ENCODE measurements around the gene CCNT1. TPM values are rescaled to one million over a fixed set of nuclear protein-coding genes. Genes with fewer than 3 reads are reported as not detected.

CCNT1 gene
- total and polyA plus RNA-seq, 2 of the 4 experiments (the other 2 are of a cell fraction), result 9.0 to 74.0 TPM

GRCh38 chr12:48681399-48681709 is 35.2 kb downstream of the CCNT1 start (continued):
- TF ChIP-seq CTCF (conservative IDR thresholded peaks at IDR 0.05; ENCODE audit: low read depth, low read length) (no peak), MAFK (IDR thresholded peaks at IDR 0.05; ENCODE audit: low read depth, low read length) (no peak), CEBPB (IDR thresholded peaks at IDR 0.05; ENCODE audit: low read depth, low read length) (no peak)

- Histone ChIP-seq H3K4me1 (ENCODE audit: control insufficient read depth, insufficient read depth, low read length) (peaks cover 4% of the 10 kb centered on the region), H2BK20ac (ENCODE audit: low read depth, low read length) (no peak overlapping the region), H4K8ac (ENCODE audit: low read depth in 2 of 2, low read length in 2 of 2) (no peak overlapping the region), H4K20me1 (ENCODE audit: insufficient read depth, low read length) (peaks cover 48% of the 10 kb centered on the region), H2BK15ac (ENCODE audit: low read depth, low read length) (no peak overlapping the region), H3K27ac (ENCODE audit: insufficient read depth, low read length) (no peak overlapping the region), H2BK120ac (ENCODE audit: low read depth, low read length) (no peak overlapping the region), H3K4me3 (ENCODE audit: insufficient read depth, low read depth, low read length) (peak overlapping the region; percentile 88), H3K9me3 (ENCODE audit: control insufficient read depth, insufficient read depth, low read length) (no peaks in the 10 kb centered on the region), H4K5ac (ENCODE audit: low read depth, low read length) (no peak overlapping the region), H3K14ac (replicated peaks; ENCODE audit: low read depth, low read length) (no peak overlapping the region), H2BK5ac (ENCODE audit: low read depth, low read length, poor library complexity, severe bottlenecking) (no peak overlapping the region), H3K56ac (ENCODE audit: extremely low read depth, insufficient read depth, low read length) (no peak overlapping the region), H3K36me3 (ENCODE audit: control insufficient read depth, insufficient read depth, low read length) (peaks cover 19% of the 10 kb centered on the region), H3K4me2 (ENCODE audit: low read depth, low read length) (peak overlapping the region; percentile 88), H3K9me1 (ENCODE audit: insufficient read depth, low read length) (peaks cover 9% of the 10 kb centered on the region), H2AFZ (replicated peaks; ENCODE audit: low read length, poor library complexity) (no peak overlapping the region), H4K91ac (ENCODE audit: insufficient read depth, low read depth, low read length) (no peak overlapping the region), H3K9ac (ENCODE audit: low read depth, low read length) (peak overlapping the region; percentile 97; the same call in 1 of the 2 replicates), H3K79me1 (ENCODE audit: low read depth in 1 of 2, low read length in 2 of 2) (peaks cover 20 to 40% of the 10 kb centered on the region in 2 experiments), H2AK9ac (replicated peaks; ENCODE audit: low read depth, low read length, poor library complexity) (no peak overlapping the region), H3K23ac (ENCODE audit: low read depth, low read length) (peak overlapping the region; percentile 95; the same call in 1 of the 2 replicates), H3K18ac (ENCODE audit: low read depth, low read length) (no peak overlapping the region), H3K27me3 (ENCODE audit: control insufficient read depth, insufficient read depth, low read length) (no peaks in the 10 kb centered on the region), H2AK5ac (ENCODE audit: low read depth, low read length) (no peak overlapping the region), H3K4ac (ENCODE audit: low read depth, low read length) (no peak overlapping the region)
- ATAC-seq (ENCODE audit: low read depth) (no peak), DNase-seq (no peak)
- intact Hi-C loops (cut with micrococcal nuclease) (loop anchor here (5.0 kb wide), 1 partner anchor 116 kb away; no protein-coding TSS in a partner anchor), dilution Hi-C loops (cut with HindIII; ENCODE audit: low sequenced_read_pairs, unreplicated experiment) (no loop called here), in situ Hi-C loops (cut with MboI; ENCODE audit: low sequenced_read_pairs) (no loop called here)
- TF ChIP-seq RFX5 (IDR thresholded peaks at IDR 0.05; ENCODE audit: low read depth, low read length) (no peak), ELK1 (IDR thresholded peaks at IDR 0.05; ENCODE audit: borderline replicate concordance, low read depth, low read length) (no peak), MXI1 (IDR thresholded peaks at IDR 0.05; ENCODE audit: borderline replicate concordance, low read depth, low read length) (no peak), MAZ (IDR thresholded peaks at IDR 0.05; ENCODE audit: borderline replicate concordance, low read depth, low read length) (no peak), NFE2L2 (IDR thresholded peaks at IDR 0.05; ENCODE audit: low read depth, low read length) (no peak), RCOR1 (IDR thresholded peaks at IDR 0.05; ENCODE audit: insufficient replicate concordance, low read length) (no peak)
- CTCF ChIA-PET, result no interaction called here
- POLR2A ChIA-PET (ENCODE audit: unreplicated experiment), result no interaction called here
- BruUV-seq (replicated peaks), result no TSS peak
- 83% methylated on average over 5 of the region's 13 CpGs; no CpG with 5 or more reads in 1 of the 2 experiments for WGBS, 2 experiments (ENCODE audit: extremely low coverage in 2 of 2, insufficient read length in 1 of 2)
These were observed 35.6 kb downstream of the CCNT1 start for GRCh38 chr12:48680861-48681260.
